ENCODE measurements around the gene ZNF487. TPM values are rescaled to one million over a fixed set of nuclear protein-coding genes. Genes with fewer than 3 reads are reported as not detected.

Gene ZNF487

GRCh38 chr10:43502931-43503330, 66.0 kb downstream of the ZNF487 start:
- no peaks in the 10 kb centered on the region for H3K79me1 ChIP-seq (ENCODE audit: low read length)

GRCh38 chr10:43524434-43525247, 87.7 kb downstream of the ZNF487 start:
- no peak overlapping the region for H4K8ac ChIP-seq (ENCODE audit: low read depth, low read length)
- H3K56ac ChIP-seq (ENCODE audit: low read length) = no peak overlapping the region
- no peak overlapping the region for H3K18ac ChIP-seq (ENCODE audit: low read length)
- H2BK120ac ChIP-seq (ENCODE audit: low read depth, low read length) = no peak overlapping the region
- no peak overlapping the region for H4K5ac ChIP-seq (ENCODE audit: low read length)
- no peaks in the 10 kb centered on the region for H3K4me1 ChIP-seq (ENCODE audit: control insufficient read depth, low read depth, low read length)
- no peak overlapping the region for H3K4me2 ChIP-seq (ENCODE audit: low read length)
- H3K27me3 ChIP-seq (ENCODE audit: insufficient read depth, low read length, poor library complexity) = peaks cover 2% of the 10 kb centered on the region
- no peaks in the 10 kb centered on the region for H3K79me2 ChIP-seq (ENCODE audit: control insufficient read depth, insufficient read depth, low read length)
- no peak overlapping the region for H2AK5ac ChIP-seq (ENCODE audit: low read length)
- H2BK15ac ChIP-seq (replicated peaks; ENCODE audit: low read depth) = no peak overlapping the region
- WGBS (ENCODE audit: extremely low coverage, insufficient coverage, low lambda C conversion rate) = no CpG with 5 or more reads among the region's 1 CpG
- no peak overlapping the region for H3K4me3 ChIP-seq (ENCODE audit: low read length)
- H3K79me1 ChIP-seq (ENCODE audit: low read length) = no peaks in the 10 kb centered on the region
- no peak overlapping the region for H3K9ac ChIP-seq (ENCODE audit: low read length)
- H3K23ac ChIP-seq (ENCODE audit: low read length) = no peak overlapping the region
- H3K4ac ChIP-seq (ENCODE audit: low read depth, low read length) = no peak overlapping the region
- peak; percentile 9 for DNase-seq
- H3K27ac ChIP-seq (ENCODE audit: low read depth, low read length) = no peak overlapping the region
- no peak overlapping the region for H2BK5ac ChIP-seq (ENCODE audit: low read length)
- H3K36me3 ChIP-seq (ENCODE audit: control insufficient read depth, insufficient read depth, low read length) = no peaks in the 10 kb centered on the region

More at GRCh38 chr10:43502931-43503330, 66.0 kb downstream of the ZNF487 start:
- Histone ChIP-seq H3K4me3 (ENCODE audit: low read length) (no peak overlapping the region), H2AK5ac (ENCODE audit: low read length) (no peak overlapping the region), H3K27me3 (ENCODE audit: insufficient read depth, low read length, poor library complexity) (no peaks in the 10 kb centered on the region), H3K56ac (ENCODE audit: low read length) (no peak overlapping the region), H2BK15ac (replicated peaks; ENCODE audit: low read depth) (no peak overlapping the region), H3K79me2 (ENCODE audit: control insufficient read depth, insufficient read depth, low read length) (no peaks in the 10 kb centered on the region), H3K36me3 (ENCODE audit: control insufficient read depth, insufficient read depth, low read length) (no peaks in the 10 kb centered on the region), H3K4ac (ENCODE audit: low read depth, low read length) (no peak overlapping the region), H2BK120ac (ENCODE audit: low read depth, low read length) (no peak overlapping the region), H2BK5ac (ENCODE audit: low read length) (no peak overlapping the region), H3K27ac (ENCODE audit: low read depth, low read length) (no peak overlapping the region), H3K9ac (ENCODE audit: low read length) (no peak overlapping the region), H3K4me1 (ENCODE audit: control insufficient read depth, low read depth, low read length) (no peaks in the 10 kb centered on the region), H3K4me2 (ENCODE audit: low read length) (no peak overlapping the region), H3K23ac (ENCODE audit: low read length) (no peak overlapping the region), H3K18ac (ENCODE audit: low read length) (no peak overlapping the region), H4K8ac (ENCODE audit: low read depth, low read length) (no peak overlapping the region), H4K5ac (ENCODE audit: low read length) (no peak overlapping the region)
- DNase-seq = no peak

Small RNA genes within 50 kb of the gene (small RNA-seq; reads per million reads assigned to genes)
- gene RNU7-193P (ENCODE audit: insufficient read depth) = not detected
- not detected for gene SNORD3J (ENCODE audit: insufficient read depth)

All from mesendoderm (in vitro differentiated cells).